GM08714 (cell line): ENCODE results near the gene TAP2.

Experiments used
- H3K4me3 ChIP-seq: fragments of 200-500 bp; sonication (Bioruptor generic); 2 replicates; pipeline ENCODE4 v1.5.1; 2014; ENCODE audit warnings: mild to moderate bottlenecking, low read length, inconsistent platforms
- ZNF274 ChIP-seq: IDR thresholded peaks from 2 replicates; pipeline ENCODE4 v1.6.1; 2012; ENCODE audit warnings: mild to moderate bottlenecking, low read depth, low read length

TAP2 gene

DNA sequence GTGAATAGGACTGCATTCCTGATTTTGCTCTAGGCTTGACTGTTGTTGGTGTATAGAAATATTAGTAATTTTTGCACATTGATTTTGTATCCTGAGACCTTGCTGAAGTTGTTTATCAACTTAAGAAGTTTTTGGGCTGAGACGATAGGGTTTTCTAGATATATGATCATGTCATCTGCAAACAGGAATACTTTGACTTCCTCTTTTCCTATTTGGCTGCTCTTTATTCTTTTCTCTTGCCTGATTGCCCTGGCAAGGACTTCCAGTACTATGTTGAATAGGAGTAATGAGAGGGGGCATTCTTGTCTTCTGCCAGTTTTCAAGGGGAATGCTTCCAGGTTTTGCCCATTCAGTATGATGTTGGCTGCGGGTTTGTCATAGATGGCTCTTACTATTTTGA lies 35.1 kb downstream of the TAP2 start:
- no peak overlapping the region for H3K4me3 ChIP-seq
- no peak for TF ChIP-seq ZNF274

DNA sequence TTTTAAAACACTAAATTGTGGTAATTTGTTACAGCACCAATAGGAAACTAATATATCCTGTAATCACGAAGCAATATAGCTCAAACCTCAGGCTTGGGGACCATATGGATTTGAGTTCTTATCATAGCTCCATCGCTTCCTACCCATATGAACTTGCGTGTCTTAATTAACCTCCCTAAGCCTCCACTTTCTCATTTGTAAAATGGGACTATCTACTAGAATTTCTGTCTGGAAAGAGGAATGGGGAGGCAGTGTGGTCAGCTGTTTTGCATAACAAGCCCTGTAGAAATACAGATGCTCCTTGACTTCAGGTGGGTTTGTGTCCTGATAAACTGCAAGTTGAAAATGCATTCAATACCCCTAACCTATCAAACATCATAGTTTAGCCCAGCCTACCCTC lies 38.8 kb downstream of the TAP2 start:
- no peak for TF ChIP-seq ZNF274
- no peak overlapping the region for H3K4me3 ChIP-seq

- TF ChIP-seq ZNF274, result no peak
- H3K4me3 ChIP-seq, result no peak overlapping the region
These were observed 39.4 kb downstream of the TAP2 start for GRCh38 chr6:32799168-32799567.

DNA sequence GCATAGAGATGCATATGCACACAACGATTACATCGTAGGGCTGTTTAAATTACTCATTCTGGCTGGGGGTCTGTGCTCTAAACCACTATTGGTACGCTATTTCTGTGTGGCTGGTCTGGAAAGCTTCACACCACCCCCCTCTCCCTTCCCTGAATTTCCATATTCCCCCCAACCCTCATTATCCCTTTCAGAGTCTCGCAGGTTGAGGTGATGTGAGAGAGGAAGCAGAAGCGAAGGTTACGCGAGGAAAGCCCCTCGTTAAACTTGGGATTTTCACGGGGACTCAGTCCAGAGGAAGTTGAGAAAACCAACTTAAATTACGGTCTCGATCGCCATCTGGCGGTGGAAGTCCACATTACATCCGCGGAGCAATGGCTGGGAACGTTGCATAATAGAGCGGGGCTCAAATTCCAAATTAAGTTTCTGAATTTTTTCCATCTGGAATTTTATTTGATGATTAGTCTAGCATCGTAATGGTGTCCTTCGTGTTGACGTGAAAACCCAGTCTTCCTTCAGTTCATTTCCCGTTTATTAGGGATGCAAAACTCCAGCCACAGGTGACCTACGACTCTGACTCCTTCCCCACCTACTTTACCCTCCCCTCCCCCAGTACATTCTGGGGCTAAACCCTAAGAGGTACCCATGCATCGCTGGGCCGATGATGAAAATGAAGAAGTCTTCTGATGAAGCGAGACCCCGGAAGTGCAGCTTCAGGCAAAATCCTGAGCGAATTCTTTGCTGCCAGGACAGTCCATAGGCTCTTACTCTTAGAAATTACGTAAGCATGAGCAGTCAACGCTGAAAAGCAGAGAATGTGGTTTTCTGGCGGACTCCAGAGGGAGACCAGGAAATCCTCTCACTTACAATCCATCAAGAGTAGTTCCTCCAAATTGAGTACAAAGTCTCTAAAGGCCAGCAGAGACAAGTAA lies 41.4 kb downstream of the TAP2 start:
- H3K4me3 ChIP-seq, result no peak overlapping the region; the same call in 1 of the 2 replicates
- TF ChIP-seq ZNF274, result no peak

GRCh38 chr6:32794510-32794909 lies 44.0 kb downstream of the TAP2 start:
- TF ChIP-seq ZNF274, result no peak
- H3K4me3 ChIP-seq, result no peak overlapping the region

DNA sequence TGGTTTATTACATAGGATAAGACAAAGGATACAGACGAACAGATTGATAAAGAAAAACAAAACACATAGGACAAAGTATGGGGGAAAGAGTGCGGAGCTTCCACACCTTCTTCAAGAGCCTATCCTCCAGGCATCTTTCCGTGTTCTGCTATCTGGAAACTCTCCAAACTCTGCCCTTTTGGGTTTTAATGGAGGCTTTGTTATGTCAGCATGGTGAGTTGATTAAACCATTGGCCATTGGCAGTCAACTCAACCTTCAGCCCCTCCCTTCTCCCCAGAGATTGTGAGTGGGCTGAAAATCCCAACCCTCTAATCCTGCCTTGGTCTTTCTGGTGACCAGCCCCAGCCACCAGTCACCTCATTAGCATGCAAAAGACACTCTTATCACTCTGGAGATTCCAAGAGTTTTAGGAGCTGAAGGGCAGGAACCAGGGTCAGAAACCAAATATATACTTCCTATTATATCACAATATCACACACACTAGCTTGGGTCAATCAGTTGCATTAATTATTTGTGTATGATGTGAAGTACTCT lies 45.6 kb downstream of the TAP2 start:
- H3K4me3 ChIP-seq, result no peak overlapping the region
- TF ChIP-seq ZNF274, result no peak

- no peak for TF ChIP-seq ZNF274
- H3K4me3 ChIP-seq, result no peak overlapping the region
These were observed 48.2 kb downstream of the TAP2 start for GRCh38 chr6:32790306-32790705.
